ENCODE measurements around the gene DMXL1. TPM values are rescaled to one million over a fixed set of nuclear protein-coding genes. Genes with fewer than 3 reads are reported as not detected.

The DMXL1 gene
- total and polyA plus RNA-seq, 4 donors: 8.8 to 125 (median 27.0) TPM

DNA sequence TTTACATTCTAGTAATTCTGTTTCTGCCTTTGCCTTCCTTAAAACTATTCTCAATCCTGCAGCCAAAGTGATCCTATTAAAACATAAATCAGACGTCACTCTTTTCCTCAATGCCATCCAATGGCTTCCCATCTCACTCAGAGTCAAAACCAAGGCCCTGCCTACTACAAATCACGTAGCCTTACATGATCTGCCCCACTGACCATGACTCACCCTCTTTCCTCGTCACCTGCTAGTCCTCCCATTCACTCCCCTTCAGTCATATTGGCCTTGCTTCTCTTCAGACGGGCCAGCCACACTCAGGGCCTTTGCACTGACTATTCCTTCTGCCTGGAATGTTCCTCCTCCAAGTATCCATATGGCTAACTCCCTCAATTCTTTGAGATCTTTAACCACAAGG is 39.0 kb upstream of the DMXL1 start:
- no peaks in the 10 kb centered on the region for H3K36me3 ChIP-seq (ENCODE audit: control insufficient read depth in 4 of 4, insufficient read depth in 4 of 4, low read length in 4 of 4)
- no peak overlapping the region for H3K27ac ChIP-seq (ENCODE audit: low read depth in 1 of 2, low read length in 1 of 2)
- TF ChIP-seq, protein P1, sequence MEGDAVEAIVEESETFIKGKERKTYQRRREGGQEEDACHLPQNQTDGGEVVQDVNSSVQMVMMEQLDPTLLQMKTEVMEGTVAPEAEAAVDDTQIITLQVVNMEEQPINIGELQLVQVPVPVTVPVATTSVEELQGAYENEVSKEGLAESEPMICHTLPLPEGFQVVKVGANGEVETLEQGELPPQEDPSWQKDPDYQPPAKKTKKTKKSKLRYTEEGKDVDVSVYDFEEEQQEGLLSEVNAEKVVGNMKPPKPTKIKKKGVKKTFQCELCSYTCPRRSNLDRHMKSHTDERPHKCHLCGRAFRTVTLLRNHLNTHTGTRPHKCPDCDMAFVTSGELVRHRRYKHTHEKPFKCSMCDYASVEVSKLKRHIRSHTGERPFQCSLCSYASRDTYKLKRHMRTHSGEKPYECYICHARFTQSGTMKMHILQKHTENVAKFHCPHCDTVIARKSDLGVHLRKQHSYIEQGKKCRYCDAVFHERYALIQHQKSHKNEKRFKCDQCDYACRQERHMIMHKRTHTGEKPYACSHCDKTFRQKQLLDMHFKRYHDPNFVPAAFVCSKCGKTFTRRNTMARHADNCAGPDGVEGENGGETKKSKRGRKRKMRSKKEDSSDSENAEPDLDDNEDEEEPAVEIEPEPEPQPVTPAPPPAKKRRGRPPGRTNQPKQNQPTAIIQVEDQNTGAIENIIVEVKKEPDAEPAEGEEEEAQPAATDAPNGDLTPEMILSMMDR (IDR thresholded peaks at IDR 0.05; ENCODE audit: control extremely low read depth, extremely low read depth): no peak
- H3K4me1 ChIP-seq (ENCODE audit: control insufficient read depth in 5 of 5, insufficient read depth in 5 of 5, low read length in 5 of 5): no peaks in the 10 kb centered on the region
- ATAC-seq (ENCODE audit: insufficient read depth, low FRiP score) (no peak), DNase-seq (no peak)
- H3K9me3 ChIP-seq (ENCODE audit: control insufficient read depth in 4 of 4, insufficient read depth in 3 of 4, low read length in 3 of 4): no peaks in the 10 kb centered on the region
- H3K9ac ChIP-seq (ENCODE audit: insufficient read depth in 1 of 2, low read length in 2 of 2): no peak overlapping the region
- H3K4me3 ChIP-seq: no peak overlapping the region
- H3K27me3 ChIP-seq (ENCODE audit: control insufficient read depth in 3 of 3, insufficient read depth in 3 of 3, low read length in 2 of 3): no peaks in the 10 kb centered on the region
- 82% methylated on average over 4 of the region's 4 CpGs for whole genome bisulfite sequencing, 2 donors

DNA sequence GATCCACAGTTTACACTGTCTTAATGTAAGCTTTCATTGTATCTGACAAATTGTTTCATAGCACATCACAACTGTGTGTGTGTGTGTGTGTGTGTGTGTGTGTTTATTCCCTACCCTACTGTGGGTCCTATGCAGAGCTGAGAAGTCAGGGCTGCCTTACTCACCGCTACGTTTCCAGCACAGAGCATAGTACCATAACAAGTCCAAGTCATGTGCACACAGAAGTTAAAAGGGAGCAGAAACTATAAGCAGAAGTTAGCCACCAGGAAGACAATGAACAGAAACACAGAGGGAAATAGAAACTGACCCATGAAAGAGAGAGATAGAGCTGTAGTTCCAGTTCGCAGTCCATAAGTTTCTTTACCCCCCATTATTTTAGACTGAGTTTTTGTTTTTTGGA is 38.2 kb upstream of the DMXL1 start:
- H3K27ac ChIP-seq (ENCODE audit: low read depth in 1 of 2, low read length in 1 of 2): no peak overlapping the region
- ATAC-seq (ENCODE audit: insufficient read depth, low FRiP score) (no peak), DNase-seq (no peak)
- no peaks in the 10 kb centered on the region for H3K4me1 ChIP-seq (ENCODE audit: control insufficient read depth in 5 of 5, insufficient read depth in 5 of 5, low read length in 5 of 5)
- no peaks in the 10 kb centered on the region for H3K27me3 ChIP-seq (ENCODE audit: control insufficient read depth in 3 of 3, insufficient read depth in 3 of 3, low read length in 2 of 3)
- H3K9ac ChIP-seq (ENCODE audit: insufficient read depth in 1 of 2, low read length in 2 of 2): no peak overlapping the region
- no peaks in the 10 kb centered on the region for H3K9me3 ChIP-seq (ENCODE audit: control insufficient read depth in 4 of 4, insufficient read depth in 3 of 4, low read length in 3 of 4)
- no peak overlapping the region for H3K4me3 ChIP-seq
- 38 to 70% methylated on average over 3 of the region's 3 CpGs for WGBS, 2 donors
- no peaks in the 10 kb centered on the region for H3K36me3 ChIP-seq (ENCODE audit: control insufficient read depth in 4 of 4, insufficient read depth in 4 of 4, low read length in 4 of 4)
- TF ChIP-seq, protein P1 (IDR thresholded peaks at IDR 0.05; ENCODE audit: control extremely low read depth, extremely low read depth): no peak

DNA sequence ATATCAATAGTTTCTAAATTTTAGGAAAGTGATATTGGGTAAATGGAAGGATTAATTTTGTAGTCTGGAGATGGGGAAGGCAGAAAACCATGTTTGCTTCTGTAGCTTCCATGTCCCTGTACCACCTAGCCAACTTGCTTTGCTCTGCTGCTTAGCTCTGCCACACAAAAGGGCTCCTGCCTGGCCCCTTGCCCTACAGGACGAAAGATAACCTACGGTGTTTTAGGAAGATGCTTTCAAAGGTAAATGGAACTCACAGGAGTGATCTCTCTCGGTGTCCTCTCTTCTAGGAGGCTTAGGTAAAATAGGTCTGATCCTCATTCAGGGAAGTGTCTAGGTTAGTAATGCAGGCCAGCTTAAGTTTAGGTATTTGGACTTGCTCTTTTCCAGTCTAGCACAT is 37.8 kb upstream of the DMXL1 start:
- Histone ChIP-seq H3K4me3 (no peak overlapping the region), H3K36me3 (ENCODE audit: control insufficient read depth in 4 of 4, insufficient read depth in 4 of 4, low read length in 4 of 4) (no peaks in the 10 kb centered on the region), H3K9ac (ENCODE audit: insufficient read depth in 1 of 2, low read length in 2 of 2) (no peak overlapping the region), H3K9me3 (ENCODE audit: control insufficient read depth in 4 of 4, insufficient read depth in 3 of 4, low read length in 3 of 4) (no peaks in the 10 kb centered on the region), H3K27me3 (ENCODE audit: control insufficient read depth in 3 of 3, insufficient read depth in 3 of 3, low read length in 2 of 3) (no peaks in the 10 kb centered on the region), H3K27ac (ENCODE audit: low read depth in 1 of 2, low read length in 1 of 2) (no peak overlapping the region), H3K4me1 (ENCODE audit: control insufficient read depth in 5 of 5, insufficient read depth in 5 of 5, low read length in 5 of 5) (no peaks in the 10 kb centered on the region)
- ATAC-seq (ENCODE audit: insufficient read depth, low FRiP score) (no peak), DNase-seq (no peak)
- WGBS, 2 donors: 88 to 94% methylated on average over 3 of the region's 3 CpGs
- TF ChIP-seq, protein P1 (IDR thresholded peaks at IDR 0.05; ENCODE audit: control extremely low read depth, extremely low read depth): no peak

DNA sequence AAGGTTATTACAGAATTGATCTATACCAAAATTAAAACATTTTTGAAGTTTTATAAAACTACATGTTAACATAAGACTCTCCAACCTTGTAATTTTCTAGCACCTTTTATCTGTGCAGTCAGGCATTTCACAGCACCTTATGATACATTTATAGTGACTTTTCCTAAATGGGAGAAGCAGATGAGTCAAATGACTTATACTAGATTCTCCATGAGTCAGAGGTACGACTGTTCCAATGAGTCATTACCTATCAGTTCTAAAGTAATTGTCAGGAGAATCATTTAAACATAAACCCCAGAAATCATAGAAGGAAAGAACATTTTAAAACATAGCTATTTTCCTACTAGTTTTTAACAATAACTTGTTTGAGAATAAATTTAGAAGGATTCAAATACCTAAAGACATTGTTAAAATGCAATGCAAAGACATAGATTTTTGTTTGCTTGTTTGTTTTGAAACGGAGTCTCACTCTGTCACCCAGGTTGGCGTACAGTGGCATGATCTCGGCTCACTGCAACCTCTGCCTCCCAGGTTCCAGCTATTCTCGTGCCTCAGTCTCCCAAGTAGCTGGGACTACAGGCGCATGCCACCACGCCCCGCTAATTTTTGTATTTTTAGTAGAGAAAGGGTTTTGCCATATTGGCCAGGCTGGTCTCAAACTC is 34.7 kb upstream of the DMXL1 start:
- WGBS, 2 donors: 92 to 93% methylated on average over 8 of the region's 8 CpGs
- TF ChIP-seq, protein P1 (IDR thresholded peaks at IDR 0.05; ENCODE audit: control extremely low read depth, extremely low read depth): no peak
- H3K4me3 ChIP-seq: no peak overlapping the region
- no peak for ATAC-seq (ENCODE audit: insufficient read depth, low FRiP score)
- no peak for DNase-seq
- H3K9me3 ChIP-seq (ENCODE audit: control insufficient read depth in 4 of 4, insufficient read depth in 3 of 4, low read length in 3 of 4): no peaks in the 10 kb centered on the region
- H3K9ac ChIP-seq (ENCODE audit: insufficient read depth in 1 of 2, low read length in 2 of 2): no peak overlapping the region
- H3K27me3 ChIP-seq (ENCODE audit: control insufficient read depth in 3 of 3, insufficient read depth in 3 of 3, low read length in 2 of 3): no peaks in the 10 kb centered on the region
- no peaks in the 10 kb centered on the region for H3K36me3 ChIP-seq (ENCODE audit: control insufficient read depth in 4 of 4, insufficient read depth in 4 of 4, low read length in 4 of 4)
- no peaks in the 10 kb centered on the region for H3K4me1 ChIP-seq (ENCODE audit: control insufficient read depth in 5 of 5, insufficient read depth in 5 of 5, low read length in 5 of 5)
- H3K27ac ChIP-seq (ENCODE audit: low read depth in 1 of 2, low read length in 1 of 2): no peak overlapping the region
